ENCODE results near the gene NEUROG3. TPM values are rescaled to one million over a fixed set of nuclear protein-coding genes. Genes with fewer than 3 reads are reported as not detected.

Gene NEUROG3
- polyA plus RNA-seq, 3 donors = not detected

Other genes with a start within 250 kb of the NEUROG3 start
- under 1 TPM; 0.16 to 0.34 (median 0.29) TPM for gene TACR2, start 156.5 kb downstream of the NEUROG3 start, polyA plus RNA-seq (ENCODE audit: insufficient read length in 3 of 3)
- gene TSPAN15, start 122.0 kb downstream of the NEUROG3 start, polyA plus RNA-seq (ENCODE audit: insufficient read length in 3 of 3) = 10 to 100 TPM; 49.7 to 64.2 (median 59.6) TPM
- gene FAM241B, start 56.8 kb upstream of the NEUROG3 start, polyA plus RNA-seq (ENCODE audit: insufficient read length in 3 of 3) = 10 to 100 TPM; 11.0 to 11.5 (median 11.4) TPM
- gene COL13A1, start 228.5 kb upstream of the NEUROG3 start, polyA plus RNA-seq (ENCODE audit: insufficient read length in 3 of 3) = 10 to 100 TPM; 29.1 to 29.6 (median 29.6) TPM

Data from renal pelvis (tissue), 3 donors.